GM18951 (cell line): ENCODE results near the gene COG5.

Experiments
- POLR2A ChIP-seq: IDR thresholded peaks from 4 replicates; pipeline ENCODE4 v1.6.1; 2011; ENCODE audit warnings: mild to moderate bottlenecking; ENCODE audit not compliant: insufficient read length, insufficient read depth; ENCODE audit errors: extremely low read depth
- in situ Hi-C: fragments of 300-500 bp; cut with MboI; formaldehyde crosslinking; loops from one replicate; pipeline ENCODE4 v1.12.0; 2022; ENCODE audit warnings: low sequenced_read_pairs, mixed read lengths, inconsistent platforms; ENCODE audit not compliant: unreplicated experiment

The COG5 gene

DNA sequence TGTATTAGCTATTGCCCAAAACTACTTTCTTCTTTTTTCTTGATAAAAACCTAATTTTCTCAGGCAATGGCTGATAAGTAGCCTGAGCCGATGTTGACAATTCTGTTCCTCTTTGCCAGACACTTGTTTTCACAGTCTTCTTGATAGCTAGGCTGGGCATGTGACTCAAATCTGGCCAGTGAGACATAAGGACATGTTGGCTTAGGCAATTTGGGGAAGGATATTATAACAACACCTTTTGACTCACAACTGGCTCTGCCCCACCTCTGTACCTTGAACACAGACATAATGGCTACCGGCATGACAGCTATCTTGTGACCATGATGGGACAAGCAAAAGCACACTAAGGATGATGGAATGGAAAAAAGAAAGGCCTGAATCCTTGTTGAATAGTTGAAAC, 166.7 kb downstream of the COG5 start:
- in situ Hi-C loops: no loop called here
- TF ChIP-seq POLR2A: no peak

DNA sequence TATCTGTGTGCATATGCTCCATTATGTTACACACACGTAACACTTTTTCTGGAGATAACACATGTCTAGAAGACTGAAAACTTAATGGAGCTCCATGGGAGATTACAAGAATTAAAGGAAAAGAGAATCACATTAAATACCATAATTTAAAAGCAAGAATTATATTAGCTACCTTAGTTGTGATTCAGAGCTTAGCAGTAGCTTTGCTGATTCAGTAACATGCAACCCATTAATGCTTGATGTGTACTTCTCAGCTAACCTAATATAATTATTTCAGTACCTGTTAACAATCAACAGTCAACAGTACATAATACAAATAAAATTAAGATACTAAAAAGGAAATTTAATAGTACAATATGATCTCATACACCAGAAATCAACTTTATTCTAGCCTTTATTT, 167.6 kb downstream of the COG5 start:
- TF ChIP-seq POLR2A: no peak
- in situ Hi-C loops: no loop called here

DNA sequence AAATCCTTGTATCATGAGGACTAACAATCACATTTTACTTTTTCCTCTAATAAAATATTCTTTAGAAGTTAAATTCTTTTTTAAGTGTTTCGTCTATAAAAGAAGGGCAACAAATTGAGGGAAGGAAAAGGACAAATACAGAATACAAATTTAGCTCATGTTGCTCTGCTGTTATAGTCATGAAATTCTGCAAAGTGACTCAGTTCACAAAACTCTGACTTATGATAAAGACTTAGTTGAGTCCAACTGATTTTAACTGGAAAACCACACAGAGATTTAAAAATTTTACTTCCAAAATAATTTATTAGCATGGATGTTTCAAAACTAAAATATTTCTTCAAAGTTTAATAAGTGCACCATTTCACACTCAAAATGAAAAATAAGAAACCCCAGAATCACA, 168.9 kb downstream of the COG5 start:
- in situ Hi-C loops: no loop called here
- no peak for TF ChIP-seq POLR2A

DNA sequence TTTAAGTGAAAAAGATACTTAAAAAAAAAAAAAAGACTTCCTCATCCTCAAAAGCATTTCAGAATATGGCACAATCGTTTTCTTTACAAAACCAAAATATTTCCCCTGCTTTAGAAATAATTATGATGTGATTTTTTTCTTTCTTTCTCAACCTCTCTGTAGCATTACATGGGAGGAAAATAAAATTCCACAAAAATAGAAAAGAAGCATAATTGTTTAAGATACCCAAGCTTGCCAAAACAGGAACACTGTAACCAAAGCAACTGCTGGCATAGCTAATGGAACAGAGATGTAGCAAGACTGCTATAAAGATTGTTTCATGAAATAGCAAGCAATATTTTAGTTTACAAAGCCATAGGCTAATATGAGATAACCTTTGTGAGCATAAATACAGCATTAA, 169.4 kb downstream of the COG5 start:
- in situ Hi-C loops: no loop called here
- TF ChIP-seq POLR2A: no peak

DNA sequence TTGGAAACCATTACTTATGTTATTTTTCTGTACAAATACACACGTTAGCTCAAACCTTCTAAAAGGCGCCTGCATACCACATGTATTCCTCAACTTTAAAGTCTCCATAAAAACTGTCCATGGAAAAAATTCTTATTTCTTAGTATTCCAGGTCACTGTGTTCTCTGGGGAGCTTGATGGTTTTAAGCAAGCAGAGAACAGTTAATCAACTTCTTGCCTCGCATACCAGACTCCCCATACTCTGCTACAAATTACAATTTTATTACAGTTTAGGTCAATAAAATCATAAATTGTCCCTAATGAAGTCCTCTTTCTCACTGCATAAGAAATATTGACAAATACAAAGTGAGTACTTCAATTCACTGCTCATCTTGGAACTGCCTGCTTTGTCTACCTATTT, 170.9 kb downstream of the COG5 start:
- TF ChIP-seq POLR2A: no peak
- in situ Hi-C loops: no loop called here

DNA sequence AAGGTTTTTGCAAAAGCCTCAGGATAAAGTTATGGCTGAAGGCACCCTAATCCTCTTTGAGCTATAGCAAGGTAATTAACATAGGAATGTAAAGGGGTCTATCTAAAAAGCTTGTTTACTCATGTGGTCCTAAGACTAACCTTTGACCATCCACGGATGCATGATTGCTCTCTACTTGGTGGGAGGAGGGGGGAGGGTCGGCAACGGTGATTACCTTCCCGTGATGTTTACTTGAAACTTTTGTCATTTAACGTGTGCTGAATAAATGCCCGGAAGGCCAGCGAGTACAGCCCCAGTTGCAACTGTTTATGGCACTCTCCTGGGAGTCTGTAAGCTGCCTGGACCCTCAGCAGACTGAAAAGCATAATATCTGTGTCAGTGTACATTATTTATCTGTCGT, 172.8 kb downstream of the COG5 start:
- in situ Hi-C loops: no loop called here
- no peak for TF ChIP-seq POLR2A

DNA sequence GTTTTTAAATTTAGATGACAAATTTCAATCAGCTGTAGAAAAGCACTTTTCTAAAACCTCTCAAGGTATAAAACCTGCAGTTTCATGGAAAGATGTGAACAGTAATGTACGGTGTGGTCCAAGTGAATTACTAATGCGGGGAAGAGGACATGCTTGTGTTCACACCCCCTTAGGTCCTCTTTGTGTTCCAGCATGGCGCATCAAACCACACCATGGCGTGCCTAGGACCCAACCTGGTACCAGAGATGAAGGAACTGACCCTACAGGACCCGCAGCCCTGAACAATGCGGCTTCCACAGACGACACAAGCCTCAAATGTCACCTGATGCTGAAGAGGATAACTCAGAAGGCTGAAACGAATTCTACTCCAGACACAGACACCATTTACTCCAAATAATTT, 175.1 kb downstream of the COG5 start:
- TF ChIP-seq POLR2A: no peak

DNA sequence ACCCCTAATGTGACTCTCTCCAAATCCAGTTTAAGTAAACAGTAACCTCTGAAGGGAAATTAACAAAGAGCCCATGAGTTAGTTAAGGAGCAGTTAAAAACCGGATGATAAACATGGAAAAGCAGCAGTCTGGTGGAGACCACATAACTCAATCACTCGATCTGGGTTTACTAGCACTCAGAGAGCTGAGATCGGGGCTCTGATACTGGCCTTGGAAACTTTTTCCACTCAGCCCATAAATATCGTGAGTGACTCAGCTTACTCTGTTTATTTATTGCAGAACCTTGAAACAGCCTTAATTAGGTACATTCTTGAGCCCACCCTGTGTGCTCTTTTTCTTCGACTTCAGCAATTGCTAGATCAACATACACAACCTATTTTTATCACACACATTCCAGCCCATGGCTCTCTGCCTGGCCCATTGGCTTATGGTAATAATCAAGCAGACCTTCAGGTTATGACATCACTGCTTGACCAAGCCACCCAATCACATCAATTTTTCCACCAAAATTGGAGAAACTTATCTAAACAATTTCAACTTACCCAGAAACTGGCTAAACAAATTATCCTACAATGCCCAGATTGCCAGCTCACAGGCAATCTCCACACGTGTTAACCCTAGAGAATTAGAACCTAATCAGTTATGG, 176.0 kb downstream of the COG5 start:
- in situ Hi-C loops: no loop called here
- TF ChIP-seq POLR2A: no peak

More for the DNA sequence above, 175.1 kb downstream of the COG5 start:
- in situ Hi-C loops: no loop called here

DNA sequence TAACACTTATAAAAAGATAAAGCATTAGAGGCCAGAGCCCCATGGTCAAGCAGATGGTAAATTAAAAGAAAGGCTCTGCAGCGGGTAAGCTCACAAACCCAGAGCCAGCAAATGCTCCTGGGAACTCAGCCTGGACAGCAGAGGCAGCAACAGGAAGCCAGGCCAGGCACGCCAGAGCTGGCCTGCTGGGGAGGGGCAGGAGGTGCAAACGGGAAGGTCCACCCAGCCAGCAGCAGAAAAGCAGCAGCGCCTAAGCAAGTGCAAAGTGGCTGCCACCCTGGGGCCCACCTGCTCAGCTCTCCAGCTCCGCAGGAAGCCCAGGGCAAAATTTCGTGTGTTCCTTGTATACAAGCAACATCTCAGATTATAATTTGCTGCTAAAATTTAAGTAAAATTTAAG, 176.6 kb downstream of the COG5 start:
- no peak for TF ChIP-seq POLR2A
- in situ Hi-C loops: no loop called here

DNA sequence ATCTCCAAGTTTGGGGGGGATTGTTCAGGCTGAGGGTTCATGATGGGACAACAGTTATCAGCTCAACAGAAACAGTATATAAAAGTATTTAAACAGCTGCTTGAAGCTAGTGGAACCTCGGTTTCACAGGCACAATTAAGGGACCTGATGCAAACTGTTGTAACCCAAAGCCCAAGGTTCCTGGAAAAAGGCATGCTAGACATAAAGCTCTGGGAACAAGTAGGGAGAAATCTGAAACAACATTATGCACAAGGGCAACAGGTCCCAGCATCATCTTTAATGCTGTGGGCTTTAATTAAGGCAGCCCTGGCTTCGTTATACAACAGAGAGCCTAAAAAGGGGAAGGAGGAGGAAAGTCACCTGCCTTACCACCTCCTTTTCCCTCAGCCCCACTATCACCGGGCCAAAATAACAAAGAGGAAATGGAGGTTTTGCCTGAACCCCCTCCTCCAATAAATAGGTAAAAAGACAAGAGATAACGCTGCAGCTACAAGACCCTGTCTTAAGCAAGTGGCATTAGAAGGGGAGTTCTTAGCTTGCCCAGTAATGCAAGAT, 177.1 kb downstream of the COG5 start:
- in situ Hi-C loops: no loop called here
- no peak for TF ChIP-seq POLR2A

DNA sequence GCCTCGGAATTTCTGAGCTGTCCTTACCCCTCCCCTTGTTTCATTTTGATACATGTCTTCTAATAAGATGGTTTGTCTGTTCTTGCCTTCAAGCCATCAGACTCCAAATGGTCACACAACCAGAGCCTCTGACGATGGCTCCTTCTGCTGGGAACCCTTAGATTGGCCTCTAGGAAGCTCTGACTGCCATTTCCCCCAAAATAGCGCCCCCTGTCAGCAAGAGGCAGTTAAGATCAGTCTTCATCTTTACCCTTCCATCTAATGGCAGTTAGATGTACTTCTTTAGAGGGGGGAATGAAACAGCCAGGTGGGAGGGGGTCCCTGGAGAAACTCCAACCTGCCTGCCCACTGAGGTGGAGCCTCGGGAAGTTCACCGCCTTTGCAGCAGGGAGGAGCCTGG, 179.7 kb downstream of the COG5 start:
- no peak for TF ChIP-seq POLR2A
- in situ Hi-C loops: no loop called here

DNA sequence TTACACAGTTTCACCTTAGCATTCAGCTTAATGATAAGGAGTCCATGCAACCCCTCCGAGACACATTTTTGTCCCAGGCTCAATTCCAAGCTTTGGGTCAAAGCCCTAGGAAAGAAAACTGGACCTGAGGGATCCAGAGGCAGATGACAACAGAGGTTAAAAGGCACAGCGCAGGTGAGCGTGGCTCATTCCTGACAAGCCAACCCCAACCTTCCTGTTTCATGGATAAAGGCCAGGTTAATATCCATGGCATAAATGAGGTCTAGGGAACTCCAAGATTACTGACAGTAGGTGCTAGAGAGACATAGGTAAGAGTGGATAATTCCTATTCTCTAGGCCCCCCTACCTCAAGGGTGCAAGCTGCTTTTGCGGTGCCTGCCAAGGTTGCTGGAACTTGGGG, 180.5 kb downstream of the COG5 start:
- in situ Hi-C loops: no loop called here
- no peak for TF ChIP-seq POLR2A

DNA sequence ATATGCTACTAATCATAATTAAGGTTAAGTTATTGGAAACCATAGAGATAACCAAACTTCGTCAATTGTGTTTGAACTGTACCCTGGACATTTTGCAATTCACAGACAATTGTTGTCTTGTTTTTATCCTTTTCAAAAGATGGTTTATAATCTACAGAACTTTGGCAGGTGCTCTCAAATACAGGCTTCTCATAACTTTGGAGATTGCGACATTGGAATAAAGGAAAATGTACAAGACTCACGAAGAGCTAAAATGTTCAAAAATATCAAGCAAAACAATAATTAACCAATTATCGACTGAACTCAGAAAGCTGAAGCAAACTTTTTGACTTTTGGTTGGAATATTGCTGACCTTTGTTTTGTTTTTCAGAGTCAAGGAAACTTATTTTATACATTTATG, 182.3 kb downstream of the COG5 start:
- TF ChIP-seq POLR2A: no peak
- in situ Hi-C loops: no loop called here

DNA sequence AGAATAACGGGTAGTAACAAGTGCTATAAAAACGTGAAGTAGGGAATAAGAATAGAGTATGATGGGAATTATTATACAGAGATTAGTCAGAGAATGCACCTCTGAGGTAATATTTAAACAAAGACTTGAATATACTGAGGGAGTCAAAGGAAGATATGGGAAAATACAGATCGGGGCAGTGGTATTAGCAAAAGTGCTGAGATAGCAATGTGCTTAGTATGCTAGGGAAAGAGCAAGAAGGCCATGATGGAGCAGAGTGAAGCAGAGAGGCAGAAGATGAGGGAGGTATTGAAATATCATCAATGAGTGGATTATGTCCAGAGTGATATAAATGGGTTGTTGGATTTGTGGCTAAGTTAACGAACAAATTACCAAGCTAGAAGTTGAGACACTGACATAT, 190.4 kb downstream of the COG5 start:
- in situ Hi-C loops: no loop called here
- no peak for TF ChIP-seq POLR2A

DNA sequence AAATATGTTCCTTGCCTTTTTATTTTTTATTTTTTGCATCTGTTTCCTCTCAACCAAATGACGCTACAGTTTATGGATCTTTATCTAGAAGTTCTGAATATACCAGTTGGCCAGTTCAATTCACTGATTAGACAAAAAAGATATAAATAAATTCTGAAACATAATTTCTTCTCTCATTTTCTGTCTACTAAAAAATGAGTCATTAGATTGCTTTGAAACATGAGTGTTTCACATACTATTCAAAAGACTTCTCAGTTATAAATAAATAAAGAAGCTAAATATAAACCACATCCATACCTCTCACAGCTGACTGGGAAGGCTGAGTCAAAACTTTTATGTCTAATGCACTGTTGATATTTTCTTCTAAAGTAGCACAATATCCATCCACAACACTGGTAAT, 191.4 kb downstream of the COG5 start:
- in situ Hi-C loops: no loop called here
- TF ChIP-seq POLR2A: no peak
